ENCODE data around the gene LRRC36.

- TF ChIP-seq CTCF (conservative IDR thresholded peaks at IDR 0.05; ENCODE audit: low read depth, low read length), result no peak
- TF ChIP-seq EZH2 (IDR thresholded peaks at IDR 0.05; ENCODE audit: low read length, unreplicated experiment), result no peak
Observed at GRCh38 chr16:67387479-67388079, 61.0 kb downstream of the LRRC36 start.

Measured in PC-3 (cell line).